Osteoblast (primary cell): ENCODE data around the gene BEGAIN. TPM values are rescaled to one million over a fixed set of nuclear protein-coding genes. Genes with fewer than 3 reads are reported as not detected.

Source experiments
- DNase-seq: peaks from one replicate; pipeline ENCODE4 v3.0.0; 2011; ENCODE audit warnings: low spot score, mixed read lengths; ENCODE audit not compliant: insufficient read length; ENCODE audit errors: missing footprints
- H2AFZ ChIP-seq: 2 replicates; pipeline ENCODE4 v1.6.0; 2011; ENCODE audit warnings: mild to moderate bottlenecking, low read length
- H3K27ac ChIP-seq: 2 replicates; pipeline ENCODE4 v1.5.1; 2011; ENCODE audit warnings: mild to moderate bottlenecking, low read depth, low read length, moderate library complexity
- H3K27me3 ChIP-seq: 2 replicates; pipeline ENCODE4 v1.6.0; 2012; ENCODE audit warnings: mild to moderate bottlenecking, control low read depth, inconsistent platforms, low read length, moderate library complexity; ENCODE audit not compliant: insufficient read depth
- H3K36me3 ChIP-seq: 2 replicates; pipeline ENCODE4 v1.5.1; 2011; ENCODE audit warnings: mild to moderate bottlenecking, low read length, control low read depth, moderate library complexity; ENCODE audit not compliant: insufficient read depth
- H3K4me1 ChIP-seq: 2 replicates; pipeline ENCODE4 v1.5.1; 2011; ENCODE audit warnings: mild to moderate bottlenecking, low read length, control low read depth, moderate library complexity; ENCODE audit not compliant: insufficient read depth
- H3K4me2 ChIP-seq: 2 replicates; pipeline ENCODE4 v1.6.0; 2011; ENCODE audit warnings: mild to moderate bottlenecking, low read length; ENCODE audit not compliant: insufficient read depth
- H3K4me3 ChIP-seq: fragments of 200-600 bp; sonication (generic); 3 replicates; pipeline ENCODE4 v1.5.1; 2012; ENCODE audit warnings: mild to moderate bottlenecking, low read length, inconsistent platforms; ENCODE audit not compliant: insufficient read depth
- H3K79me2 ChIP-seq: 2 replicates; pipeline ENCODE4 v1.6.0; 2012; ENCODE audit warnings: mild to moderate bottlenecking, low read length, control low read depth, inconsistent platforms; ENCODE audit not compliant: insufficient read depth
- H3K9me3 ChIP-seq: 2 replicates; pipeline ENCODE4 v1.5.1; 2011; ENCODE audit warnings: low read depth, low read length, control low read depth
- H4K20me1 ChIP-seq: 2 replicates; pipeline ENCODE4 v1.6.0; 2012; ENCODE audit warnings: mild to moderate bottlenecking, low read length, control low read depth; ENCODE audit not compliant: insufficient read depth
- CTCF ChIP-seq: IDR thresholded peaks from 2 replicates; pipeline ENCODE4 v1.5.1; 2011; ENCODE audit warnings: mild to moderate bottlenecking, low read depth, low read length, moderate library complexity; ENCODE audit errors: extremely low read depth
- total RNA-seq: library from RNA; depleted of rRNA; stranded (reverse); fragments of >200 nt; gene quantifications from 2 replicates; pipeline ENCODE4 v1.2.3, GENCODE V29; 2012

The BEGAIN gene
- total RNA-seq, 1 donor: 1.1 TPM

GRCh38 chr14:100556936-100557505 is 30.2 kb downstream of the BEGAIN start:
- Histone ChIP-seq H3K79me2 (no peaks in the 10 kb centered on the region), H3K36me3 (no peaks in the 10 kb centered on the region), H3K27me3 (no peaks in the 10 kb centered on the region), H3K4me2 (no peak overlapping the region), H2AFZ (no peak overlapping the region), H4K20me1 (no peaks in the 10 kb centered on the region), H3K9me3 (no peaks in the 10 kb centered on the region), H3K4me1 (no peaks in the 10 kb centered on the region), H3K27ac (no peak overlapping the region), H3K4me3 (no peak overlapping the region)
- DNase-seq: no peak
- TF ChIP-seq CTCF: no peak

- TF ChIP-seq CTCF: no peak
- no peak for DNase-seq
- Histone ChIP-seq H2AFZ (no peak overlapping the region), H3K4me3 (no peak overlapping the region), H4K20me1 (no peaks in the 10 kb centered on the region), H3K27ac (no peak overlapping the region), H3K4me1 (no peaks in the 10 kb centered on the region), H3K79me2 (no peaks in the 10 kb centered on the region), H3K9me3 (no peaks in the 10 kb centered on the region), H3K36me3 (no peaks in the 10 kb centered on the region), H3K27me3 (no peaks in the 10 kb centered on the region), H3K4me2 (no peak overlapping the region)
Observed at GRCh38 chr14:100556140-100556475, 31.1 kb downstream of the BEGAIN start.

GRCh38 chr14:100555436-100556139 is 31.6 kb downstream of the BEGAIN start:
- Histone ChIP-seq H3K36me3 (no peaks in the 10 kb centered on the region), H3K4me2 (no peak overlapping the region), H3K4me3 (no peak overlapping the region), H3K4me1 (no peaks in the 10 kb centered on the region), H3K27me3 (no peaks in the 10 kb centered on the region), H3K27ac (no peak overlapping the region), H3K9me3 (no peaks in the 10 kb centered on the region), H4K20me1 (no peaks in the 10 kb centered on the region), H3K79me2 (no peaks in the 10 kb centered on the region), H2AFZ (no peak overlapping the region)
- TF ChIP-seq CTCF: no peak
- no peak for DNase-seq

GRCh38 chr14:100554696-100555320 is 32.4 kb downstream of the BEGAIN start:
- DNase-seq: no peak
- no peaks in the 10 kb centered on the region for H3K4me1 ChIP-seq
- no peak overlapping the region for H3K4me2 ChIP-seq
- no peaks in the 10 kb centered on the region for H3K9me3 ChIP-seq
- H3K27ac ChIP-seq: no peak overlapping the region
- H3K27me3 ChIP-seq: no peaks in the 10 kb centered on the region
- no peaks in the 10 kb centered on the region for H3K36me3 ChIP-seq
- no peak overlapping the region for H3K4me3 ChIP-seq
- no peaks in the 10 kb centered on the region for H4K20me1 ChIP-seq
- no peak for TF ChIP-seq CTCF
- H2AFZ ChIP-seq: no peak overlapping the region
- H3K79me2 ChIP-seq: no peaks in the 10 kb centered on the region
